ENCODE results near the gene SYK. TPM values are rescaled to one million over a fixed set of nuclear protein-coding genes. Genes with fewer than 3 reads are reported as not detected.

The SYK gene
- total RNA-seq, 4 donors from 2014 or later = 50.7 to 107 (median 87.1) TPM

DNA sequence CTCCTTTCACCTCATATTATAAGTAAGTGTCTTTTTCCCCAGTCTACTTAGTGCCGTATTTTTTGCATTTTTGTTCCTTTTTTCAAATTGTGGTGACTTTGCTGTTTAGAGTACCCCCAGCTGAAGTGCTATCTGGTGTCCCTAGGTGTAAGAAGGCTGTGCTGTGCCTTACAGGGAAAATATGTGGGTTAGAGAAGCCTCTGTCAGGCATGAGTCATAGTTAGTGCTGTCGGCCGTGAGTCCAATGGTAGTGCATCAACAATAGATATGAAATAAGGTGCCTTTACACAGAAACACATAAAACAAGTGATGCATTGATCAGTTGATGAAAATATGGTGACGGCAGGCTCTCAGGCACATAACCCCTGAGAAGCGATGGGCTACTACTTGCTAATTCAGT lies 20.1 kb downstream of the SYK start:
- Histone ChIP-seq H3K27me3 (no peaks in the 10 kb centered on the region), H3K27ac (no peak overlapping the region), H3K9me3 (no peaks in the 10 kb centered on the region), H3K4me3 (replicated peaks in 1 of 3) (no peak overlapping the region), H3K4me1 (no peaks in the 10 kb centered on the region), H3K36me3 (no peaks in the 10 kb centered on the region)
- no peak for DNase-seq
- TF ChIP-seq POLR2A (IDR thresholded peaks at IDR 0.05) (no peak), CTCF (IDR thresholded peaks at IDR 0.05) (no peak)
- intact Hi-C loops (cut with DNase I) = no loop called here
- WGBS, 2 donors = 94 to 95% methylated on average over 5 of the region's 5 CpGs

- Histone ChIP-seq H3K27me3 (no peaks in the 10 kb centered on the region), H3K36me3 (no peaks in the 10 kb centered on the region), H3K4me3 (replicated peaks in 1 of 3) (no peak overlapping the region), H3K4me1 (peaks cover 0 to 1% of the 10 kb centered on the region in 2 donors), H3K9me3 (no peaks in the 10 kb centered on the region), H3K27ac (no peak overlapping the region)
- TF ChIP-seq POLR2A (IDR thresholded peaks at IDR 0.05) (no peak), CTCF (IDR thresholded peaks at IDR 0.05) (no peak)
- DNase-seq = no peak
- 95 to 99% methylated on average over 2 of the region's 2 CpGs for WGBS, 2 donors
- intact Hi-C loops (cut with DNase I) = no loop called here
Measured at GRCh38 chr9:90822866-90823265, 21.2 kb downstream of the SYK start.

DNA sequence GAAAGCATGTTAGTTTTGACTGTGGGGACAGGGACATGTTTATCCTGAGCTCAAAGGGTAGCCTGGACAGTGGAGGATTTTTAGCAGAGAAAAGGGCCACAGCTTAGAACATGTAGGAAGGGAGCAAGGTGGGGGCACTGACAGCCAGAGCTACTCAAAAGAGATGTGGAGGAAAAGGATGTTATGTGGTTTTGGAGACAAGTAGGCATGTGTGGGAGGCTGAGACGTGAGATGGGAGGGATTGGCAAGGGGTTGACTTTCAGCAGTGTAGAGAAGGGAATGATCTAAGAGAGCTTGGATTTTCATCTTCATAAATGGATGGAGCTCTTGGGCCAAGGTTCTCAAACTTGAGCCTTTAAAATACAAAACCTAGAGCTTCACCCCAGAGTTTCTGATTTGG lies 24.0 kb downstream of the SYK start:
- TF ChIP-seq POLR2A (IDR thresholded peaks at IDR 0.05) = no peak
- no peak for TF ChIP-seq CTCF (IDR thresholded peaks at IDR 0.05)
- no peak overlapping the region for H3K4me3 ChIP-seq (replicated peaks in 1 of 3)
- H3K4me1 ChIP-seq = peaks cover 7 to 13% of the 10 kb centered on the region in 2 donors
- H3K9me3 ChIP-seq = no peaks in the 10 kb centered on the region
- 80 to 88% methylated on average over 1 of the region's 1 CpG for WGBS, 2 donors
- no peak overlapping the region for H3K27ac ChIP-seq
- H3K27me3 ChIP-seq = no peaks in the 10 kb centered on the region
- H3K36me3 ChIP-seq = no peaks in the 10 kb centered on the region
- intact Hi-C loops (cut with DNase I) = no loop called here
- DNase-seq = no peak

- no peaks in the 10 kb centered on the region for H3K27me3 ChIP-seq
- DNase-seq = no peak
- H3K9me3 ChIP-seq = no peaks in the 10 kb centered on the region
- no peak overlapping the region for H3K4me3 ChIP-seq (replicated peaks in 1 of 3)
- TF ChIP-seq CTCF (IDR thresholded peaks at IDR 0.05) = no peak
- TF ChIP-seq POLR2A (IDR thresholded peaks at IDR 0.05) = no peak
- intact Hi-C loops (cut with DNase I) = no loop called here
- no peaks in the 10 kb centered on the region for H3K36me3 ChIP-seq
- WGBS, 2 donors = 73 to 92% methylated on average over 5 of the region's 5 CpGs
- peaks cover 7 to 13% of the 10 kb centered on the region in 2 donors for H3K4me1 ChIP-seq
- no peak overlapping the region for H3K27ac ChIP-seq
Measured at GRCh38 chr9:90826326-90827020, 24.9 kb downstream of the SYK start.

DNA sequence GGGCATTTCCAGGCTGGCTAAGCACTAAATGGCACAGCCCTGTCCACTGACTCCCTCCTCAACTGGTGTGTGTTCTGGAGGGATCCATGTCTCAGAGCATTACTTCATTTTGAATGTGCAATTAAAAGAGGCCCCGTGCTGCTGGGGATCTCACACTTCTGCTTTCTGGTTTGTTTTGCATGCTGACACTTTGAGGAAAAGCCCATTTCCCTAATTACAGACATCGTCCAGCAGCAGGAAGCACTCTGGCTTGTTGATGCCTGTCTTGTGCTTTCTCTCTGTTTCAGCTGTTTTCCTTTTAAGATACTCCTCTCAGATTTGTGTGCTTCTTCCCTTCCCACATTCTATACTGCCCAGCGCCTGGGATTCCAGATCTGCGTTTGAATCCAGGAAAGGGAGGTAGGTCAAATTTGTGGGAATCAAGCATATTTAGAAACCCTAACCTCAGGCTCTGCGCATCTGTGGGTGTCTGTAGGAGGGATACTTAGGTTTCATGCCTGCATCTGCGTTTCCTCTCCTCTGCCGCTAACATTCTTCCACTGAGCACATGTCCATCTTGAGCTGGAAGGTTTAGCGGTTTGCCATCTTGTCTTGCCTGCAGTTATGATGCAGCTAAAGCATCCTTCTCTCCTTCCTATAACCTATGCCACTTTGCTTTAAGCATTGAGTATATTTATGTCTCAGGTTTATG lies 25.7 kb downstream of the SYK start:
- no peak for DNase-seq
- Histone ChIP-seq H3K4me3 (replicated peaks in 1 of 3) (no peak overlapping the region), H3K27me3 (no peaks in the 10 kb centered on the region), H3K9me3 (no peaks in the 10 kb centered on the region), H3K36me3 (no peaks in the 10 kb centered on the region), H3K27ac (no peak overlapping the region), H3K4me1 (peaks cover 7 to 13% of the 10 kb centered on the region in 2 donors)
- WGBS, 2 donors = 70 to 74% methylated on average over 8 of the region's 8 CpGs
- intact Hi-C loops (cut with DNase I) = no loop called here
- TF ChIP-seq CTCF (IDR thresholded peaks at IDR 0.05) (no peak), POLR2A (IDR thresholded peaks at IDR 0.05) (no peak)

All from thyroid gland (tissue), 4 donors.